GM21825 (cell line): Measurements from ENCODE around the gene DOCK9.

Source experiments
- ATAC-seq: cut with Tn5 transposase; IDR thresholded peaks from one replicate; pipeline ENCODE4 v1.9.1; 2021; ENCODE audit warnings: mild to moderate bottlenecking, moderate library complexity; ENCODE audit not compliant: unreplicated experiment

Gene DOCK9

GRCh38 chr13:98781470-98781869 is 196.4 kb downstream of the DOCK9 start:
- no peak for ATAC-seq

GRCh38 chr13:98781045-98781444 is 196.8 kb downstream of the DOCK9 start:
- ATAC-seq = no peak

GRCh38 chr13:98780451-98780850 is 197.4 kb downstream of the DOCK9 start:
- ATAC-seq = no peak

- ATAC-seq = no peak
Measured at GRCh38 chr13:98779695-98780094, 198.2 kb downstream of the DOCK9 start.

GRCh38 chr13:98778749-98779148 is 199.1 kb downstream of the DOCK9 start:
- ATAC-seq = no peak

GRCh38 chr13:98776644-98777043 is 201.2 kb downstream of the DOCK9 start:
- ATAC-seq = no peak

- no peak for ATAC-seq
Measured at GRCh38 chr13:98775844-98776598, 201.8 kb downstream of the DOCK9 start.

- ATAC-seq = no peak
Measured at GRCh38 chr13:98775386-98775785, 202.5 kb downstream of the DOCK9 start.

GRCh38 chr13:98774776-98775175 is 203.1 kb downstream of the DOCK9 start:
- no peak for ATAC-seq

GRCh38 chr13:98773921-98774320 is 203.9 kb downstream of the DOCK9 start:
- ATAC-seq = no peak

GRCh38 chr13:98772794-98773452 is 204.9 kb downstream of the DOCK9 start:
- no peak for ATAC-seq

- ATAC-seq = no peak
Measured at GRCh38 chr13:98771838-98772611, 205.8 kb downstream of the DOCK9 start.

- no peak for ATAC-seq
Measured at GRCh38 chr13:98769736-98770135, 208.1 kb downstream of the DOCK9 start.

- no peak for ATAC-seq
Measured at GRCh38 chr13:98768522-98768921, 209.3 kb downstream of the DOCK9 start.

GRCh38 chr13:98766697-98767096 is 211.2 kb downstream of the DOCK9 start:
- ATAC-seq = no peak

GRCh38 chr13:98765996-98766519 is 211.8 kb downstream of the DOCK9 start:
- ATAC-seq = no peak

GRCh38 chr13:98761986-98762616 is 215.8 kb downstream of the DOCK9 start:
- ATAC-seq = no peak

- ATAC-seq = no peak
Measured at GRCh38 chr13:98761126-98761985, 216.5 kb downstream of the DOCK9 start.

GRCh38 chr13:98755729-98756128 is 222.1 kb downstream of the DOCK9 start:
- ATAC-seq = no peak

- no peak for ATAC-seq
Measured at GRCh38 chr13:98755116-98755515, 222.7 kb downstream of the DOCK9 start.
